ENCODE data around the gene GRIP2. TPM values are rescaled to one million over a fixed set of nuclear protein-coding genes. Genes with fewer than 3 reads are reported as not detected.

Gene GRIP2
- total and polyA plus RNA-seq, 2 of the 4 experiments (the other 2 are of a cell fraction), result 0.05 TPM; not detected in 1

DNA sequence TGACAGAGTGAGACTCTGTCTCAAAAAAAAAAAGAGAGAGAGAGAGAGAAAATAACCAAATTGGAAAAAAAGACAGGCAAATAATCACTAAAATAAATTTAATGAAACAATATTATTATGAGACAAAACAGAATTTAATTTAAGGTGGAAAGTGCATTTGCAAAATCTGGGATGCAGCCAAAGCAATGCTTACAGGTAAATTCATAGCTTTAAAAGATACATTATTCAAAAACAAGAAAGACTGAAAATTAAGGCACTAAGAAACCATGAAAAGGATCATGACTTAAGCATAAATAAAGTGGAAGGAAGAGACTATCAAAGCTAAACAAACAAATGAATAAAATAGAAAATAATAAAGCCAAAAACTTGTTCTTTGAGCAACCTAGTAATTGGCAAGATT is 37.7 kb downstream of the GRIP2 start:
- H3K4me1 ChIP-seq (ENCODE audit: control insufficient read depth, insufficient read depth, low read length), result no peaks in the 10 kb centered on the region
- dilution Hi-C loops (cut with HindIII; ENCODE audit: low sequenced_read_pairs, unreplicated experiment), result no loop called here
- peaks cover 10% of the 10 kb centered on the region for H3K9me3 ChIP-seq (ENCODE audit: control insufficient read depth, insufficient read depth, low read length)
- DNase-seq (no peak), ATAC-seq (ENCODE audit: low read depth) (no peak)
- no peak overlapping the region for H3K23ac ChIP-seq (ENCODE audit: low read depth, low read length)
- no peak overlapping the region for H4K8ac ChIP-seq (ENCODE audit: low read depth in 2 of 2, low read length in 2 of 2)
- no peaks in the 10 kb centered on the region for H4K20me1 ChIP-seq (ENCODE audit: insufficient read depth, low read length)
- H2BK120ac ChIP-seq (ENCODE audit: low read depth, low read length), result no peak overlapping the region
- no peak overlapping the region for H2BK15ac ChIP-seq (ENCODE audit: low read depth, low read length)
- no peaks in the 10 kb centered on the region for H3K36me3 ChIP-seq (ENCODE audit: control insufficient read depth, insufficient read depth, low read length)
- H2AK5ac ChIP-seq (ENCODE audit: low read depth, low read length), result no peak overlapping the region
- POLR2A ChIA-PET (ENCODE audit: unreplicated experiment), result no interaction called here
- no peak overlapping the region for H3K4me2 ChIP-seq (ENCODE audit: low read depth, low read length)
- H4K5ac ChIP-seq (ENCODE audit: low read depth, low read length), result no peak overlapping the region
- H3K9ac ChIP-seq (ENCODE audit: low read depth, low read length), result no peak overlapping the region
- in situ Hi-C loops (cut with MboI; ENCODE audit: low sequenced_read_pairs), result loop anchor here (10.0 kb wide), 1 partner anchor 422 kb away; no protein-coding TSS in a partner anchor
- H2BK20ac ChIP-seq (ENCODE audit: low read depth, low read length), result no peak overlapping the region
- intact Hi-C loops (cut with micrococcal nuclease), result no loop called here
- no peak overlapping the region for H3K27ac ChIP-seq (ENCODE audit: insufficient read depth, low read length)
- H3K4me3 ChIP-seq (ENCODE audit: insufficient read depth, low read depth, low read length), result no peak overlapping the region
- H3K56ac ChIP-seq (ENCODE audit: extremely low read depth, insufficient read depth, low read length), result no peak overlapping the region
- no peaks in the 10 kb centered on the region for H3K9me1 ChIP-seq (ENCODE audit: insufficient read depth, low read length)
- TF ChIP-seq SMC3 (IDR thresholded peaks at IDR 0.05; ENCODE audit: low read depth, low read length) (no peak), RAD21 (IDR thresholded peaks at IDR 0.05; ENCODE audit: low read length) (no peak), NFE2L2 (IDR thresholded peaks at IDR 0.05; ENCODE audit: low read depth, low read length) (no peak), BHLHE40 (IDR thresholded peaks at IDR 0.05; ENCODE audit: low read depth, low read length) (no peak), POLR2A (IDR thresholded peaks at IDR 0.05; ENCODE audit: low read depth, low read length) (no peak), FOS (IDR thresholded peaks at IDR 0.05; ENCODE audit: low read depth, low read length) (no peak), RFX5 (IDR thresholded peaks at IDR 0.05; ENCODE audit: low read depth, low read length) (no peak), MAFK (IDR thresholded peaks at IDR 0.05; ENCODE audit: low read depth, low read length) (no peak), CEBPB (IDR thresholded peaks at IDR 0.05; ENCODE audit: low read depth, low read length) (no peak), CHD1 (IDR thresholded peaks at IDR 0.05; ENCODE audit: low read depth, low read length) (no peak), MAZ (IDR thresholded peaks at IDR 0.05; ENCODE audit: borderline replicate concordance, low read depth, low read length) (no peak), RCOR1 (IDR thresholded peaks at IDR 0.05; ENCODE audit: insufficient replicate concordance, low read length) (no peak), MXI1 (IDR thresholded peaks at IDR 0.05; ENCODE audit: borderline replicate concordance, low read depth, low read length) (no peak)
- TF ChIP-seq, protein P1, sequence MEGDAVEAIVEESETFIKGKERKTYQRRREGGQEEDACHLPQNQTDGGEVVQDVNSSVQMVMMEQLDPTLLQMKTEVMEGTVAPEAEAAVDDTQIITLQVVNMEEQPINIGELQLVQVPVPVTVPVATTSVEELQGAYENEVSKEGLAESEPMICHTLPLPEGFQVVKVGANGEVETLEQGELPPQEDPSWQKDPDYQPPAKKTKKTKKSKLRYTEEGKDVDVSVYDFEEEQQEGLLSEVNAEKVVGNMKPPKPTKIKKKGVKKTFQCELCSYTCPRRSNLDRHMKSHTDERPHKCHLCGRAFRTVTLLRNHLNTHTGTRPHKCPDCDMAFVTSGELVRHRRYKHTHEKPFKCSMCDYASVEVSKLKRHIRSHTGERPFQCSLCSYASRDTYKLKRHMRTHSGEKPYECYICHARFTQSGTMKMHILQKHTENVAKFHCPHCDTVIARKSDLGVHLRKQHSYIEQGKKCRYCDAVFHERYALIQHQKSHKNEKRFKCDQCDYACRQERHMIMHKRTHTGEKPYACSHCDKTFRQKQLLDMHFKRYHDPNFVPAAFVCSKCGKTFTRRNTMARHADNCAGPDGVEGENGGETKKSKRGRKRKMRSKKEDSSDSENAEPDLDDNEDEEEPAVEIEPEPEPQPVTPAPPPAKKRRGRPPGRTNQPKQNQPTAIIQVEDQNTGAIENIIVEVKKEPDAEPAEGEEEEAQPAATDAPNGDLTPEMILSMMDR (conservative IDR thresholded peaks at IDR 0.05; ENCODE audit: low read depth, low read length), result no peak
- TF ChIP-seq, protein P2, sequence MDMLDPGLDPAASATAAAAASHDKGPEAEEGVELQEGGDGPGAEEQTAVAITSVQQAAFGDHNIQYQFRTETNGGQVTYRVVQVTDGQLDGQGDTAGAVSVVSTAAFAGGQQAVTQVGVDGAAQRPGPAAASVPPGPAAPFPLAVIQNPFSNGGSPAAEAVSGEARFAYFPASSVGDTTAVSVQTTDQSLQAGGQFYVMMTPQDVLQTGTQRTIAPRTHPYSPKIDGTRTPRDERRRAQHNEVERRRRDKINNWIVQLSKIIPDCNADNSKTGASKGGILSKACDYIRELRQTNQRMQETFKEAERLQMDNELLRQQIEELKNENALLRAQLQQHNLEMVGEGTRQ (IDR thresholded peaks at IDR 0.05; ENCODE audit: low read depth, low read length), result no peak
- TF ChIP-seq, protein P3, sequence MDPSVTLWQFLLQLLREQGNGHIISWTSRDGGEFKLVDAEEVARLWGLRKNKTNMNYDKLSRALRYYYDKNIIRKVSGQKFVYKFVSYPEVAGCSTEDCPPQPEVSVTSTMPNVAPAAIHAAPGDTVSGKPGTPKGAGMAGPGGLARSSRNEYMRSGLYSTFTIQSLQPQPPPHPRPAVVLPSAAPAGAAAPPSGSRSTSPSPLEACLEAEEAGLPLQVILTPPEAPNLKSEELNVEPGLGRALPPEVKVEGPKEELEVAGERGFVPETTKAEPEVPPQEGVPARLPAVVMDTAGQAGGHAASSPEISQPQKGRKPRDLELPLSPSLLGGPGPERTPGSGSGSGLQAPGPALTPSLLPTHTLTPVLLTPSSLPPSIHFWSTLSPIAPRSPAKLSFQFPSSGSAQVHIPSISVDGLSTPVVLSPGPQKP (IDR thresholded peaks at IDR 0.05; ENCODE audit: borderline replicate concordance, low read depth, low read length), result no peak
- peaks cover 15% of the 10 kb centered on the region for H3K27me3 ChIP-seq (ENCODE audit: control insufficient read depth, insufficient read depth, low read length)
- BruUV-seq (replicated peaks), result no TSS peak
- H2BK5ac ChIP-seq (ENCODE audit: low read depth, low read length, poor library complexity, severe bottlenecking), result no peak overlapping the region
- no peak overlapping the region for H2AK9ac ChIP-seq (replicated peaks; ENCODE audit: low read depth, low read length, poor library complexity)
- no peak overlapping the region for H3K4ac ChIP-seq (ENCODE audit: low read depth, low read length)
- CTCF ChIA-PET, result interaction anchor here (0.8 kb wide), 1 partner anchor 31 kb away, joined by 5 read pairs; no protein-coding TSS in a partner anchor
- no peak overlapping the region for H2AFZ ChIP-seq (replicated peaks; ENCODE audit: low read length, poor library complexity)
- H3K14ac ChIP-seq (replicated peaks; ENCODE audit: low read depth, low read length), result no peak overlapping the region
- H4K91ac ChIP-seq (ENCODE audit: insufficient read depth, low read depth, low read length), result no peak overlapping the region
- H3K18ac ChIP-seq (ENCODE audit: low read depth, low read length), result no peak overlapping the region
- H3K79me1 ChIP-seq (ENCODE audit: low read depth in 1 of 2, low read length in 2 of 2), result no peaks in the 10 kb centered on the region

Measured in IMR-90 (cell line).